HCT116 (cell line): Measurements from ENCODE around the gene SCN10A. TPM values are rescaled to one million over a fixed set of nuclear protein-coding genes. Genes with fewer than 3 reads are reported as not detected.

Source experiments
- CTCF ChIP-seq, 3 experiments: fragments of 200-600 bp in 1 of 3; sonication (generic) in 1 of 3; IDR thresholded peaks in 2 of 3; conservative IDR thresholded peaks in 1 of 3; 2 replicates each; pipeline ENCODE4 v1.5.1; 2012 to 2017; ENCODE audit warnings: low read depth in 2 of 3, low read length in 2 of 3, antibody characterized with exemption in 1 of 3, borderline replicate concordance in 1 of 3, control low read depth in 1 of 3, mild to moderate bottlenecking in 1 of 3, mixed read lengths in 1 of 3, mixed run types in 1 of 3, moderate library complexity in 1 of 3; ENCODE audit not compliant: insufficient read depth in 1 of 3
- EZH2 ChIP-seq: fragments of 200-600 bp; sonication (generic); IDR thresholded peaks from 2 replicates; pipeline ENCODE4 v1.6.1; 2017; ENCODE audit warnings: antibody characterized with exemption, mixed run types
- POLR2A ChIP-seq: IDR thresholded peaks from 2 replicates; pipeline ENCODE4 v1.7.0; 2011; ENCODE audit warnings: borderline replicate concordance; ENCODE audit not compliant: insufficient read depth, insufficient read length; ENCODE audit errors: extremely low read depth
- POLR2AphosphoS5 ChIP-seq: IDR thresholded peaks from 2 replicates; pipeline ENCODE4 v1.6.1; 2011; ENCODE audit warnings: mild to moderate bottlenecking, low read depth, low read length, moderate library complexity
- RAD21 ChIP-seq: IDR thresholded peaks from 2 replicates; pipeline ENCODE4 v1.6.1; 2012; ENCODE audit warnings: low read depth, mild to moderate bottlenecking
- SIN3A ChIP-seq: IDR thresholded peaks from 2 replicates; pipeline ENCODE4 v1.6.1; 2012; ENCODE audit warnings: low read depth
- SP1 ChIP-seq: IDR thresholded peaks from 2 replicates; pipeline ENCODE4 v1.6.1; 2012; ENCODE audit warnings: low read depth
- SRF ChIP-seq: IDR thresholded peaks from 2 replicates; pipeline ENCODE4 v1.6.1; 2012; ENCODE audit warnings: low read depth
- TCF7L2 ChIP-seq: IDR thresholded peaks from 2 replicates; pipeline ENCODE4 v1.7.0; 2011; ENCODE audit warnings: borderline replicate concordance, inconsistent platforms; ENCODE audit not compliant: insufficient read depth, insufficient read length; ENCODE audit errors: extremely low read depth
- ZFX ChIP-seq: fragments of 450-650 bp; IDR thresholded peaks from 2 replicates; pipeline ENCODE4 v1.6.1; 2017
- total RNA-seq: library from RNA; stranded (reverse); gene quantifications from one replicate; pipeline ENCODE4 v1.2.1, GENCODE V29; 2021; ENCODE audit not compliant: unreplicated experiment
- TF ChIP-seq, protein P1 (sequence below): IDR thresholded peaks from 2 replicates; pipeline ENCODE4 v1.6.1; 2012; ENCODE audit warnings: low read depth

SCN10A gene
- total RNA-seq, 1 experiment from 2014 or later = not detected

- TF ChIP-seq CTCF (IDR thresholded peaks at IDR 0.05 in 2 of 3, conservative IDR thresholded peaks at IDR 0.05 in 1 of 3; ENCODE audit: borderline replicate concordance in 1 of 3, insufficient read depth in 1 of 3, low read depth in 2 of 3, low read length in 2 of 3) (no peak), SP1 (no peak), ZFX (no peak), SRF (no peak), SIN3A (no peak), RAD21 (no peak), EZH2 (no peak), TCF7L2 (no peak), POLR2AphosphoS5 (no peak), POLR2A (no peak)
- TF ChIP-seq, protein P1, sequence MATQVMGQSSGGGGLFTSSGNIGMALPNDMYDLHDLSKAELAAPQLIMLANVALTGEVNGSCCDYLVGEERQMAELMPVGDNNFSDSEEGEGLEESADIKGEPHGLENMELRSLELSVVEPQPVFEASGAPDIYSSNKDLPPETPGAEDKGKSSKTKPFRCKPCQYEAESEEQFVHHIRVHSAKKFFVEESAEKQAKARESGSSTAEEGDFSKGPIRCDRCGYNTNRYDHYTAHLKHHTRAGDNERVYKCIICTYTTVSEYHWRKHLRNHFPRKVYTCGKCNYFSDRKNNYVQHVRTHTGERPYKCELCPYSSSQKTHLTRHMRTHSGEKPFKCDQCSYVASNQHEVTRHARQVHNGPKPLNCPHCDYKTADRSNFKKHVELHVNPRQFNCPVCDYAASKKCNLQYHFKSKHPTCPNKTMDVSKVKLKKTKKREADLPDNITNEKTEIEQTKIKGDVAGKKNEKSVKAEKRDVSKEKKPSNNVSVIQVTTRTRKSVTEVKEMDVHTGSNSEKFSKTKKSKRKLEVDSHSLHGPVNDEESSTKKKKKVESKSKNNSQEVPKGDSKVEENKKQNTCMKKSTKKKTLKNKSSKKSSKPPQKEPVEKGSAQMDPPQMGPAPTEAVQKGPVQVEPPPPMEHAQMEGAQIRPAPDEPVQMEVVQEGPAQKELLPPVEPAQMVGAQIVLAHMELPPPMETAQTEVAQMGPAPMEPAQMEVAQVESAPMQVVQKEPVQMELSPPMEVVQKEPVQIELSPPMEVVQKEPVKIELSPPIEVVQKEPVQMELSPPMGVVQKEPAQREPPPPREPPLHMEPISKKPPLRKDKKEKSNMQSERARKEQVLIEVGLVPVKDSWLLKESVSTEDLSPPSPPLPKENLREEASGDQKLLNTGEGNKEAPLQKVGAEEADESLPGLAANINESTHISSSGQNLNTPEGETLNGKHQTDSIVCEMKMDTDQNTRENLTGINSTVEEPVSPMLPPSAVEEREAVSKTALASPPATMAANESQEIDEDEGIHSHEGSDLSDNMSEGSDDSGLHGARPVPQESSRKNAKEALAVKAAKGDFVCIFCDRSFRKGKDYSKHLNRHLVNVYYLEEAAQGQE = no peak
These were observed 76.7 kb downstream of the SCN10A start (continued) for GRCh38 chr3:38739396-38739689.
